B cell (primary cell): ENCODE measurements around the gene PDE4B. TPM values are rescaled to one million over a fixed set of nuclear protein-coding genes. Genes with fewer than 3 reads are reported as not detected.

Source experiments
- ATAC-seq: fragments of 200-7000 bp; cut with Tn5 transposase; one replicate; pipeline ENCODE4 v1.10.0; 2021; ENCODE audit warnings: low read depth, mild to moderate bottlenecking, moderate number of reproducible peaks, moderate library complexity
- CTCF ChIA-PET: fragments of 350-600 bp; sonication (Branson Sonifier 250); formaldehyde crosslinking; loops from one replicate; lab custom pipeline; 2021; ENCODE audit warnings: antibody characterized with exemption, inconsistent platforms; lab: Charles Lee
- POLR2A ChIA-PET: fragments of 350-600 bp; sonication (Branson Sonifier 250); formaldehyde crosslinking; loops from one replicate; lab custom pipeline; 2021; ENCODE audit warnings: antibody characterized with exemption; lab: Charles Lee
- DNase-seq: peaks from one replicate; pipeline ENCODE4 v3.0.0; 2013
- H2AFZ ChIP-seq: 2 replicates; pipeline ENCODE4 v1.6.1; 2012; ENCODE audit warnings: mild to moderate bottlenecking, low read depth, low read length; ENCODE audit not compliant: insufficient read depth, poor library complexity, severe bottlenecking
- H3K27ac ChIP-seq, 2 donors: 1 replicate in 1 of 2; 2 replicates in 1 of 2; pipeline ENCODE4 v1.5.1; 2012 to 2013; ENCODE audit warnings: low read length in 2 of 2, mild to moderate bottlenecking in 2 of 2, moderate library complexity in 1 of 2
- H3K27me3 ChIP-seq, 4 experiments: fragments of 200-600 bp in 1 of 4; sonication (generic) in 1 of 4; replicated peaks in 1 of 4; 1 replicate in 2 of 4; 2 replicates in 2 of 4; pipeline versions ENCODE4 v1.6.1 to v1.7.0; 2013 to 2016; ENCODE audit warnings: low read length in 3 of 4, mild to moderate bottlenecking in 2 of 4, mixed read lengths in 1 of 4, moderate library complexity in 1 of 4; ENCODE audit not compliant: insufficient read depth in 4 of 4, control insufficient read depth in 3 of 4; ENCODE audit errors: control extremely low read depth in 1 of 4
- H3K36me3 ChIP-seq, 2 experiments: replicated peaks in 1 of 2; 1 replicate in 1 of 2; 2 replicates in 1 of 2; pipeline versions ENCODE4 v1.6.1 to v1.7.1; 2013; ENCODE audit warnings: low read length in 1 of 2; ENCODE audit not compliant: insufficient read depth in 2 of 2, control insufficient read depth in 1 of 2; ENCODE audit errors: control extremely low read depth in 1 of 2, extremely low read depth in 1 of 2
- H3K4me1 ChIP-seq, 2 donors: fragments of 200-600 bp in 1 of 2; sonication (generic) in 1 of 2; 1 replicate in 1 of 2; 2 replicates in 1 of 2; pipeline versions ENCODE4 v1.5.1 to v1.6.1; 2013 to 2017; ENCODE audit warnings: low read length in 2 of 2; ENCODE audit not compliant: control insufficient read depth in 2 of 2, insufficient read depth in 2 of 2
- H3K4me2 ChIP-seq: replicated peaks from 2 replicates; pipeline ENCODE3; 2012; ENCODE audit warnings: mild to moderate bottlenecking, low read depth, low read length; ENCODE audit not compliant: poor library complexity, severe bottlenecking
- H3K4me3 ChIP-seq, 5 experiments: fragments of 200-600 bp in 1 of 5; sonication (generic) in 1 of 5; 1 replicate in 3 of 5; 2 replicates in 2 of 5; pipeline versions ENCODE4 v1.5.1 to v1.7.0; 2011 to 2016; ENCODE audit warnings: low read length in 4 of 5, mild to moderate bottlenecking in 4 of 5, low read depth in 2 of 5, control low read depth in 1 of 5, moderate library complexity in 1 of 5; ENCODE audit not compliant: insufficient read depth in 1 of 5; ENCODE audit errors: control extremely low read depth in 1 of 5, extremely low read depth in 1 of 5
- H3K79me2 ChIP-seq: fragments of 200-600 bp; sonication (generic); one replicate; pipeline ENCODE4 v1.6.0; 2016; ENCODE audit warnings: low read length; ENCODE audit not compliant: control insufficient read depth, insufficient read depth
- H3K9ac ChIP-seq: fragments of 200-600 bp; sonication (generic); 2 replicates; pipeline ENCODE4 v1.6.1; 2017; ENCODE audit warnings: mild to moderate bottlenecking, low read length, moderate library complexity
- H3K9me3 ChIP-seq, 3 donors: one replicate each; pipeline versions ENCODE4 v1.6.1 to v1.7.1; 2013; ENCODE audit warnings: low read length in 2 of 3; ENCODE audit not compliant: control insufficient read depth in 2 of 3, insufficient read depth in 1 of 3; ENCODE audit errors: control extremely low read depth in 1 of 3
- H4K20me1 ChIP-seq: 2 replicates; pipeline ENCODE4 v1.6.0; 2012; ENCODE audit warnings: mild to moderate bottlenecking, low read length; ENCODE audit not compliant: insufficient read depth, control insufficient read depth, poor library complexity, severe bottlenecking
- H3K27ac Mint-ChIP-seq: one replicate; pipeline ENCODE4 v1.8.0; 2021; ENCODE audit warnings: mixed read lengths
- H3K27me3 Mint-ChIP-seq: one replicate; pipeline ENCODE4 v1.8.0; 2021; ENCODE audit warnings: mixed read lengths
- H3K4me1 Mint-ChIP-seq: one replicate; pipeline ENCODE4 v1.8.0; 2021; ENCODE audit warnings: mixed read lengths
- H3K4me3 Mint-ChIP-seq: one replicate; pipeline ENCODE4 v1.8.0; 2021; ENCODE audit warnings: mixed read lengths
- H3K9me3 Mint-ChIP-seq: one replicate; pipeline ENCODE4 v1.8.0; 2022; ENCODE audit warnings: mixed read lengths; ENCODE audit not compliant: insufficient read depth
- CTCF ChIP-seq: fragments of 200-600 bp; IDR thresholded peaks from one replicate; pipeline ENCODE4 v1.8.0; 2022; ENCODE audit warnings: antibody characterized with exemption, mild to moderate bottlenecking
- EZH2 ChIP-seq: IDR thresholded peaks from 2 replicates; pipeline ENCODE4 v1.6.1; 2012; ENCODE audit warnings: borderline replicate concordance, low read depth, mild to moderate bottlenecking, moderate library complexity, low read length; ENCODE audit not compliant: insufficient read depth, poor library complexity, severe bottlenecking
- WGBS: methylation state at CpG from one replicate; pipeline ENCODE4 v1.1.5; 2013; ENCODE audit warnings: missing lambda C conversion rate; ENCODE audit not compliant: insufficient coverage; 5-methylcytosine and 5-hydroxymethylcytosine counted together
- intact Hi-C: fragments of 100-400 bp; cut with micrococcal nuclease; formaldehyde crosslinking; loops from one replicate; pipeline ENCODE4 v1.10.0; 2022
- polyA plus RNA-seq: library from polyadenylated mRNA; depleted of rRNA; stranded (reverse); fragments of >200 nt; gene quantifications from 2 replicates; pipeline ENCODE4 v1.2.3, GENCODE V29; 2012
- total RNA-seq, 2 donors: library from RNA; stranded (reverse); fragments of 120-200 nt in 1 of 2; gene quantifications; 1 replicate in 1 of 2; 2 replicates in 1 of 2; pipeline versions ENCODE4 v1.2.3 to v1.2.4, GENCODE V29; 2013 to 2022

PDE4B gene
- total and polyA plus RNA-seq, 2 donors (not counting 1 experiment from before 2014, with no cell fraction given) = 63.7 to 242 TPM

- H3K27me3 ChIP-seq = no peaks in the 10 kb centered on the region
- no peaks in the 10 kb centered on the region for H3K9me3 ChIP-seq
- H3K4me3 ChIP-seq = no peak overlapping the region
- no peak overlapping the region for H3K4me2 ChIP-seq
- no peak overlapping the region for H3K27ac ChIP-seq
- ChIA-PET CTCF (interaction anchor here (1.4 to 6.1 kb wide), 2 partner anchors 167 to 176 kb away, joined by 3 to 53 read pairs; no protein-coding TSS in a partner anchor), POLR2A (interaction anchor here (0.7 kb wide), 1 partner anchor 11 kb away, joined by 7 read pairs; no protein-coding TSS in a partner anchor)
- H4K20me1 ChIP-seq = no peaks in the 10 kb centered on the region
- no peak for DNase-seq
- H3K9me3 Mint-ChIP-seq = no peaks in the 10 kb centered on the region
- H3K36me3 ChIP-seq = no peaks in the 10 kb centered on the region
- 100% methylated on average over 1 of the region's 5 CpGs for WGBS
- intact Hi-C loops = no loop called here
- H3K27me3 Mint-ChIP-seq = no peaks in the 10 kb centered on the region
- ATAC-seq = no peak
- no peak overlapping the region for H3K9ac ChIP-seq
- no peak overlapping the region for H3K27ac Mint-ChIP-seq
- no peak overlapping the region for H2AFZ ChIP-seq
- peaks cover 4 to 8% of the 10 kb centered on the region in 2 donors for H3K4me1 ChIP-seq
- no peaks in the 10 kb centered on the region for H3K79me2 ChIP-seq
- no peak for TF ChIP-seq EZH2
- TF ChIP-seq CTCF = no peak
- H3K4me3 Mint-ChIP-seq = no peak overlapping the region
- H3K4me1 Mint-ChIP-seq = peaks cover 25% of the 10 kb centered on the region
These were observed 476.5 kb downstream of the PDE4B start for GRCh38 chr1:66269222-66269621.

GRCh38 chr1:66270119-66270812 is 477.6 kb downstream of the PDE4B start:
- 100% methylated on average over 2 of the region's 5 CpGs for WGBS
- Histone ChIP-seq H3K79me2 (no peaks in the 10 kb centered on the region), H3K4me3 (no peak overlapping the region), H3K9me3 (no peaks in the 10 kb centered on the region), H4K20me1 (no peaks in the 10 kb centered on the region), H3K36me3 (no peaks in the 10 kb centered on the region), H3K4me1 (peaks cover 7 to 10% of the 10 kb centered on the region in 2 donors), H2AFZ (no peak overlapping the region), H3K4me2 (no peak overlapping the region), H3K27me3 (no peaks in the 10 kb centered on the region), H3K27ac (no peak overlapping the region), H3K9ac (no peak overlapping the region)
- intact Hi-C loops = no loop called here
- Mint-ChIP-seq H3K4me1 (peaks cover 31% of the 10 kb centered on the region), H3K27ac (no peak overlapping the region), H3K4me3 (no peak overlapping the region), H3K27me3 (no peaks in the 10 kb centered on the region), H3K9me3 (no peaks in the 10 kb centered on the region)
- CTCF ChIA-PET = interaction anchor here (0.6 to 2.5 kb wide), 5 partner anchors 12 to 176 kb away, joined by 3 to 8 read pairs (median 5); no protein-coding TSS in a partner anchor
- no peak for TF ChIP-seq CTCF
- no peak for TF ChIP-seq EZH2
- POLR2A ChIA-PET = interaction anchor here (1.0 kb wide), 1 partner anchor 61 kb away, joined by 5 read pairs; no protein-coding TSS in a partner anchor
- ATAC-seq = no peak
- DNase-seq = no peak
